HepG2 (cell line): Measurements from ENCODE around the gene MMP24OS. TPM values are rescaled to one million over a fixed set of nuclear protein-coding genes. Genes with fewer than 3 reads are reported as not detected.

ENCODE experiments used
- SALL1 ChIP-seq: sonication (generic); formaldehyde crosslinking; IDR thresholded peaks from 2 replicates; pipeline ENCODE4 v1.8.0; 2022; ENCODE audit warnings: mild to moderate bottlenecking, missing genetic modification reagents
- ZNF230 ChIP-seq: sonication (generic); formaldehyde crosslinking; IDR thresholded peaks from 2 replicates; pipeline ENCODE4 v1.4.0; 2020; ENCODE audit warnings: mild to moderate bottlenecking, missing genetic modification reagents
- ZNF614 ChIP-seq: IDR thresholded peaks from 2 replicates; pipeline ENCODE4 v1.6.1; 2018; ENCODE audit warnings: missing biosample characterization, missing genetic modification reagents, inconsistent platforms, borderline replicate concordance
- ZNF629 ChIP-seq: sonication (generic); formaldehyde crosslinking; conservative IDR thresholded peaks from 2 replicates; pipeline ENCODE4 v1.5.0; 2020; ENCODE audit warnings: missing genetic modification reagents
- ZNF761 ChIP-seq: sonication (generic); formaldehyde crosslinking; conservative IDR thresholded peaks from 2 replicates; pipeline ENCODE4 v1.4.0; 2020; ENCODE audit warnings: mild to moderate bottlenecking, missing genetic modification reagents
- polyA plus RNA-seq, 8 experiments: library from polyadenylated mRNA; depleted of rRNA in 3 of 8; stranded (reverse) in 7 of 8; unstranded in 1 of 8; fragments of >200 nt; fragmentation: Illumina TruSeq in 4 of 8; extraction: Trizol in 4 of 8; gene quantifications; 2 replicates each; pipeline versions ENCODE4 v1.2.1 to v1.2.3, GENCODE V29; 2011 to 2016; ENCODE audit warnings: low read depth in 4 of 8, missing spikeins in 1 of 8, mixed read lengths in 1 of 8; ENCODE audit not compliant: insufficient read depth in 1 of 8
- total RNA-seq, 5 experiments: library from RNA; depleted of rRNA; stranded (reverse); fragments of >200 nt; fragmentation: Illumina TruSeq; extraction: Trizol; gene quantifications; 2 replicates each; pipeline ENCODE4 v1.2.3, GENCODE V29; 2016; ENCODE audit warnings: low read depth in 1 of 5
- TF ChIP-seq, protein P1 (sequence below): sonication (generic); formaldehyde crosslinking; IDR thresholded peaks from 2 replicates; pipeline ENCODE4 v1.5.0; 2020; ENCODE audit warnings: mild to moderate bottlenecking, missing genetic modification reagents, borderline replicate concordance
- TF ChIP-seq, protein P2 (sequence below): sonication (generic); formaldehyde crosslinking; IDR thresholded peaks from 2 replicates; pipeline ENCODE4 v1.8.0; 2022; ENCODE audit warnings: missing genetic modification reagents, mild to moderate bottlenecking, borderline replicate concordance
- TF ChIP-seq, protein P3 (sequence below): sonication (generic); formaldehyde crosslinking; IDR thresholded peaks from 2 replicates; pipeline ENCODE4 v1.4.0; 2020; ENCODE audit warnings: mild to moderate bottlenecking, missing genetic modification reagents

MMP24OS gene
- total and polyA plus RNA-seq, 2 of the 13 experiments (the other 11 are each of a cell fraction or from before 2014, with no cell fraction given), result 6.0 to 8.5 TPM

DNA sequence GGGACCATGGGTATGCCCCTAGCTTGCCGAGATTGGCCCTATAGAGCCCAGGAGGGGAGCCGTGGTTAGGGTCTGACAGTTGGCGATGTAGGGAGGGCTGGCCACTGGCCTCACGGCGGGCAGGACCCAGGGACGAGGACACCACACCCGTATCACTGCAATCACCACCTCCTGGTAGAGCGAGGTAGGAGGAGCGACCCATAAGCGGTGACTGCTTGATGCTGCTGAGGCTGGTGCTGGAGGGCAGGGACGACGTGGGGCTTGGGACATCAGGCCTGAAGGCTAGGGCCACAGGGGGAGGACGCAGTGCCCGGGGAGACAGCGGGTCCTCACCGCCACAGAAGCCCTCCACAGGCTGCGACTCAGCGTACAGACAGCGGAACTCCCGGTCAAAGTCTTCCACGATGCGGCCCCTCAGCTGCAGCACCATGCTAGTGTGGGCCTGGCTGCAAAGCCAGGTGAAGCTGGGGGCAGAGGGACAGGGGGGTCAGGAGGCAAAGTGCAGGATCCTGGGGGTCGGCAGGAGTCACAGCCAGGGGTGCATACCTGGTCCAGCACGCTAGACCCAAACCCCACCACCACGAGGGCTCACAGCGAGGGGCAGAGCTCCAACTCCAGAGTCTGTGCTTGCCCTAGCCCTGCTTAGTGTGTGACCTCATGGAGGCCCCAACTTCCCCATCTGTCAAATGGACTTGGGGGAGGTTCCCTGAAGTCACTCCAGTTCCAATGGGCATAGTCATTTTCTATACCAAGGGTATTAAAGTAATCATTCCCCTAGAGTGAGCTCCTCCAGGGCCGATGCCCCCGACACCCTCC lies 9.8 kb upstream of the MMP24OS start (continued):
- TF ChIP-seq, protein P1, sequence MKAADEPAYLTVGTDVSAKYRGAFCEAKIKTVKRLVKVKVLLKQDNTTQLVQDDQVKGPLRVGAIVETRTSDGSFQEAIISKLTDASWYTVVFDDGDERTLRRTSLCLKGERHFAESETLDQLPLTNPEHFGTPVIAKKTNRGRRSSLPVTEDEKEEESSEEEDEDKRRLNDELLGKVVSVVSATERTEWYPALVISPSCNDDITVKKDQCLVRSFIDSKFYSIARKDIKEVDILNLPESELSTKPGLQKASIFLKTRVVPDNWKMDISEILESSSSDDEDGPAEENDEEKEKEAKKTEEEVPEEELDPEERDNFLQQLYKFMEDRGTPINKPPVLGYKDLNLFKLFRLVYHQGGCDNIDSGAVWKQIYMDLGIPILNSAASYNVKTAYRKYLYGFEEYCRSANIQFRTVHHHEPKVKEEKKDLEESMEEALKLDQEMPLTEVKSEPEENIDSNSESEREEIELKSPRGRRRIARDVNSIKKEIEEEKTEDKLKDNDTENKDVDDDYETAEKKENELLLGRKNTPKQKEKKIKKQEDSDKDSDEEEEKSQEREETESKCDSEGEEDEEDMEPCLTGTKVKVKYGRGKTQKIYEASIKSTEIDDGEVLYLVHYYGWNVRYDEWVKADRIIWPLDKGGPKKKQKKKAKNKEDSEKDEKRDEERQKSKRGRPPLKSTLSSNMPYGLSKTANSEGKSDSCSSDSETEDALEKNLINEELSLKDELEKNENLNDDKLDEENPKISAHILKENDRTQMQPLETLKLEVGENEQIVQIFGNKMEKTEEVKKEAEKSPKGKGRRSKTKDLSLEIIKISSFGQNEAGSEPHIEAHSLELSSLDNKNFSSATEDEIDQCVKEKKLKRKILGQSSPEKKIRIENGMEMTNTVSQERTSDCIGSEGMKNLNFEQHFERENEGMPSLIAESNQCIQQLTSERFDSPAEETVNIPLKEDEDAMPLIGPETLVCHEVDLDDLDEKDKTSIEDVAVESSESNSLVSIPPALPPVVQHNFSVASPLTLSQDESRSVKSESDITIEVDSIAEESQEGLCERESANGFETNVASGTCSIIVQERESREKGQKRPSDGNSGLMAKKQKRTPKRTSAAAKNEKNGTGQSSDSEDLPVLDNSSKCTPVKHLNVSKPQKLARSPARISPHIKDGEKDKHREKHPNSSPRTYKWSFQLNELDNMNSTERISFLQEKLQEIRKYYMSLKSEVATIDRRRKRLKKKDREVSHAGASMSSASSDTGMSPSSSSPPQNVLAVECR, result peak; percentile 53; the same call in 1 of the 2 replicates
- TF ChIP-seq ZNF230 (CRISPR knock-in tag), result 0 out of 2 replicates have a peak, but pooled peaks have one; percentile 41
- TF ChIP-seq ZNF614 (CRISPR knock-in tag), result 0 out of 2 replicates have a peak, but pooled peaks have one; percentile 53
- TF ChIP-seq, protein P2, sequence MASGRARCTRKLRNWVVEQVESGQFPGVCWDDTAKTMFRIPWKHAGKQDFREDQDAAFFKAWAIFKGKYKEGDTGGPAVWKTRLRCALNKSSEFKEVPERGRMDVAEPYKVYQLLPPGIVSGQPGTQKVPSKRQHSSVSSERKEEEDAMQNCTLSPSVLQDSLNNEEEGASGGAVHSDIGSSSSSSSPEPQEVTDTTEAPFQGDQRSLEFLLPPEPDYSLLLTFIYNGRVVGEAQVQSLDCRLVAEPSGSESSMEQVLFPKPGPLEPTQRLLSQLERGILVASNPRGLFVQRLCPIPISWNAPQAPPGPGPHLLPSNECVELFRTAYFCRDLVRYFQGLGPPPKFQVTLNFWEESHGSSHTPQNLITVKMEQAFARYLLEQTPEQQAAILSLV (CRISPR knock-in tag), result peak; percentile 74; the same call in 1 of the 2 replicates
- TF ChIP-seq, protein P3, sequence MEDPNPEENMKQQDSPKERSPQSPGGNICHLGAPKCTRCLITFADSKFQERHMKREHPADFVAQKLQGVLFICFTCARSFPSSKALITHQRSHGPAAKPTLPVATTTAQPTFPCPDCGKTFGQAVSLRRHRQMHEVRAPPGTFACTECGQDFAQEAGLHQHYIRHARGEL, result 0 out of 2 replicates have a peak, but pooled peaks have one; percentile 54
- no peak; the same call in 1 of the 2 replicates for TF ChIP-seq SALL1 (CRISPR knock-in tag)
- TF ChIP-seq ZNF629 (CRISPR knock-in tag), result peak; percentile 92
- TF ChIP-seq ZNF761, result 0 out of 2 replicates have a peak, but pooled peaks have one; percentile 61
